HG02763 (cell line): Measurements from ENCODE around the gene EPO.

Experiments used
- ATAC-seq: cut with Tn5 transposase; IDR thresholded peaks from one replicate; pipeline ENCODE4 v1.9.1; 2021; ENCODE audit warnings: mild to moderate bottlenecking, moderate library complexity; ENCODE audit not compliant: unreplicated experiment

The EPO gene

DNA sequence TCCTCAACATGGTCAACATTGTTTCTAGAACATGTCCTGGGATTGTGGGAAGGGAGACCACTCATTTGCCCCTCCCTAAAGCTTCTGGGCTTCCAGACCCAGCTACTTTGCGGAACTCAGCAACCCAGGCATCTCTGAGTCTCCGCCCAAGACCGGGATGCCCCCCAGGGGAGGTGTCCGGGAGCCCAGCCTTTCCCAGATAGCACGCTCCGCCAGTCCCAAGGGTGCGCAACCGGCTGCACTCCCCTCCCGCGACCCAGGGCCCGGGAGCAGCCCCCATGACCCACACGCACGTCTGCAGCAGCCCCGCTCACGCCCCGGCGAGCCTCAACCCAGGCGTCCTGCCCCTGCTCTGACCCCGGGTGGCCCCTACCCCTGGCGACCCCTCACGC, at the start of gene EPO:
Gene EPO (plus strand): TSS at position 190 of the 392 bp plus-strand sequence. CDS start 513 bp downstream, outside the sequence.
- ATAC-seq = no peak

DNA sequence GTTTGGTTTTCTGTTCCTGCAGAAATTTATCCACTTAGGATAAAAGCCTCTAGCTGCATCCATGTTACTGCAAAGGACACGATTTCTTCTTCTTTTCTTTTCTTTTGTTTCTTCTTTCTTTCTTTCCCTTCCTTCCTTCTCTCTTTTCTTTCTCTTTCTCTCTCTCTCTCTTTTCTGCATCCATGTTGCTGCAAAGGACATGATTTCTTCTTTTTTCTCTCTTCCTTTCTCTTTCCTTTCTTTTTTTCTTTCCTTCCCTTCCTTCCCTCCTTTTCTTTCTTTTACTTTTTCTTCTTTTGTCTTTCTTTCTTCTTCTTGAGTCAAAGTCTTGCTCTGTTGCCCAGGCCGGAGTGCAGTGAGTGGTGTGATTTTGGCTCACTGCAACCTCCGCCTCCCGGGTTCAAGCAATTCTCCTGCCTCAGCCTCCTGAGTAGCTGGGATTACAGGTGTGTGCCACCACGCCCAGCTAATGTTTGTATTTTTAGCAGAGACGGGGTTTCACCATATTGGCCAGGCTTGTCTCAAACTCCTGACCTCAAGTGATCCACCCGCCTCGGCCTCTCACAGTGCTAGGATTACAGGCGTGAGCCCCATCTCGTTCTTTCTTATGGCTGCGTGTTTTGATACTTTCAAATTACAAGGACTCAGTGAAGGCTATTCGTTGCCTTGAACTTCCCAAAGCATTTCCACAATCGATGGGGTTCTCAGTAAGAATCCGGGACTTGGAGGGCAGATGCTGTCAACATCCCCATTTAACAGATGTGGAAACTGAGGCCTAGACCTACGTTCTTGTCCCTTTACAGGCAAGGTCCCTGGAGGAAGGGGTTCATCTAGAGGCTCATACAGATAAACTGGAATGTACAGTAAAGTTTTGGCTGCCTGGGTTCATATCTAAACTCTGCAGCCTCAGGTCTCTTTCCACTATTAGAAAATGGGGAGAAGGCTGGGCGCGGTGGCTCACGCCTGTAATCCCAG, 48.6 kb upstream of the EPO start:
- no peak for ATAC-seq

- peak; percentile 59 for ATAC-seq
Observed at GRCh38 chr7:100673302-100673941, 46.8 kb upstream of the EPO start, which contains the start of gene GNB2. TSS of gene GNB2 (plus strand) at chr7:100673740. CDS start at chr7:100676266, 2,526 bp downstream.

GRCh38 chr7:100673942-100674410, 46.3 kb upstream of the EPO start:
- peak; percentile 0 for ATAC-seq

- no peak for ATAC-seq
Observed at GRCh38 chr7:100674411-100675104, 45.7 kb upstream of the EPO start.

- ATAC-seq = no peak
Observed at GRCh38 chr7:100675105-100675451, 45.2 kb upstream of the EPO start.

GRCh38 chr7:100675581-100676350, 44.5 kb upstream of the EPO start:
- ATAC-seq = peak; percentile 26

DNA sequence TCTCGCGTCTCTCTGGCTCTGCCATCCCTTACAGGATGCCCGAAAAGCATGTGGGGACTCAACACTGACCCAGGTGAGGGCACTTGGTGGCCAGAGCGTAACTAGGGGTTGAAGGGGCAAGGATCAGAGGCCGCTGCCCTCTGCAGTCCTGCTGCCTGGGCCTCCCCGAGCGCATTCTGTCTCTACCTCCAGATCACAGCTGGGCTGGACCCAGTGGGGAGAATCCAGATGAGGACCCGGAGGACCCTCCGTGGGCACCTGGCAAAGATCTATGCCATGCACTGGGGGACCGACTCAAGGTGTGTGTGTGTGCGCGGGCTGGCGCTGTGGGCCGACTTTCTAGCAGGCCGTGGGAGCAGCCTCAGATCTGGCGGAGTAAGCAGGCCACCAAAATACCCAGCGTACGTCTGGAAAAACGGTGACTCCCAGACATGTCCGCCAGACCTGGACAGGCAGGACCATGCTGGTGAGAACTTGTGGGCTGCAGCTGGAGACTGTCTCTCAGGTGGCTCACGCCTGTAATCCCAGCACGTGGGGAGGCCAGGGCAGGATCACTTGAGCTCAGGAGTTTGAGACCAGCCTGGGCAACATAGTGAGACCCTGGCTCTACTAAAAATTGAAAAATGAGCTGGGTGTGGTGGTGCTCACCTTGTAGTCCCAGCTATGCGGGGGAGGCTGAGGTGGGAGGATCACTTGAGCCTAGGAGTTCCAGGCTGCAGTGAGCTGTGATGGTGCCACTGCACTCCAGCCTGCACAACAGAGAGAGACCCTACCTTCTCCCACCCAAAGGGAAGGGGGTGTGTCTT, 43.6 kb upstream of the EPO start:
- ATAC-seq = no peak

GRCh38 chr7:100677308-100678267, 42.7 kb upstream of the EPO start:
- no peak for ATAC-seq

GRCh38 chr7:100678291-100678984, 41.8 kb upstream of the EPO start:
- no peak for ATAC-seq

DNA sequence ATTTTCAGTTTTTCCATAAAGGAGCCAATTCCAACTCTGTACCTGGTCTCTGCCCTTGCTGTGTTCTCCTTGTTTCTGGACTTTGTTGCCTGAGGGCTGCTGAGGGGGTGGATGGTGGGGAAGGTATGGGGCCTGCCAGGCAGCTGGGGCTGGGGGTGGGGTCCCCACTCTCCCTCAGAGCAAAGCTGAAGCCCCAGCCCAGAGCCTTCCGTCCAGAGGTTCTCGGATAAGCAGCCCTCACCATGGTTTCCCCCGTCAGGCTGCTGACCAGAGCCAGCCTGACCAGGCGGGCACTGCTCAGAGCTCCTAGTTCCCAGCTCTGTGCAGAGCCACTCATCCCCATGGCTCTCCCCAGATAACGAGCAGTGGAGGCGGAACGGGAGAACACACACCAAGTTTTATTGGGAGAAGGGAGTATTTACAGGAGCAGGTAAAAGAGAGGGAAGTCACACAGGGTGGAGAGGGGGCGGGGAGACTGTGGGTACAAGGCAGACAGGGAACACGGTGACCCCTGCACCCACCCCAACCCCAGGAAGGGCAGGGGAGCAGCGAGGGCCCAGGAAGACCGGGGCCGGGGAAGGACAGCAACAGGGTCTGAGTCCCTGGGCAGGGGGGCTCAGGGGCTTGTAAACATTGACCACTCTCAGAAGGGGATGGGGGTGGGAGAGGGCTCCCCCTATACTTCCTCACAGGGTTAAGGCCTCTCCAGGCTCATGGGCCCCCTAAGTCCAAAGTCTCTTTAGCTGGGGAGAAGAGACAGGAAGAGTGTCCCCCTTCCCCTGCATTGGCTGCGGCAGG, 40.9 kb upstream of the EPO start:
- no peak for ATAC-seq

DNA sequence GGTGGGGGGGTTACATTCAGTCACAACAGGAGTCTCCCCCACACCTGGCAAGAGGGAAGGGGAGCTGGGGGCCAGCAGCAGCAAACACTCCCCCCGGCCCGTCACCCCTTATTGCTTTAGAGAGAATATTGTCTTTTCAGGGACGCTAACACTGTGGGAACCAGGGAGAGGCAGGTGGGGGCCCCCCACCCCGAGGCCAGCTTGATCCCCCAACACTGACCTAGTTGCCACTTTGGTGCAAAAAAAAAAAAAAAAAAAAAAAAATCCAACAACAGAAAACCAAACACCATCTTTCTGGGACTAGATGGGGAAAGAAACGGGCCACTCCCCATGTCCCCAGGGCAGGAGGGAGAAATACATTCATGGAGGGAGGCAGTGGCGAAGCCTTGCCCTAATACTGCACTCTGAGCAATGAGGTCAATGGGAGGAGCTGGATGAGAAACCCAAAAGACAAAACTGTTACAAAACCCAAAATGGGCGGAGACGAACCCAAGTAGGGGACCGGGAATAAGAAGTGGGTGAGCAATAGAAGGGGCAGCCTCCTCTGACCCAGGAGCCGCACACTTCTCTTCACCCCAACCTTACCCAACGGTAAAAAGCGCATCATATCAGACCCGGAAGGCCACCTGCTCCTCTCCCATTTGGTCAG, 40.2 kb upstream of the EPO start:
- ATAC-seq = no peak

DNA sequence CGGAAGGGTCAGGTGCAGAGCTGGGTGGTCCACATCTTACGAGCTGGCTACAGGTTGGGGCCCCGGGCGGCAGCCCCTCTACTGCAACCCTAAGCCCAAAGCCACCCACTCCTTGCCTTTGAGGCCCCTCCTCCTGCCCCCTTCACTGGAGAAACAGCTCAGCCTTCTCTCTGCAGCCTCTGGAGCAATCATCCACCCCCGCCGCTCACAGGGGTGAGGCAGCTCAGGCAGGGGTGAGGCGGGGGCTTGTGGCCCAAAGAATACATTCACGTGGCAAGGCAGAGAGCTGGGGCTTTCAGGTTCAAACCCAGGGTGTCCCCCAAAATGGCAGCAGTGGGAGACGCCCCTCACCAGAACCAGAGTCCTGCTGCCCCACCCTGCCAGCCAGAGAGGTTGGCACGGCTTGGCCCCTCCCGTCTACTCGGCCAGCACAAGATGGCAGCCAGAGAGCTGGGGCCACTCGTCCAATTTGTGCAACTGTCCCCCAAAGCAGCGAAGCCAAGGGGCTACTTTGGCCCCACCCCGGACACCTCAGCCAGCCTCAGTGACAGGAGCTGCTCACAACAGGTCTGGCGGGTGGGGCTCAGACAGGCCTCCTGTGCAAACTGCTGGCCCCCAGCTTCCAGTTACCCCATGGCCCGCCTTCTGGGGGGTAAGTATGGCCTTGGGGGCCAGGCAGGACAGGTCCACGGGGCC, 39.5 kb upstream of the EPO start:
- no peak for ATAC-seq

GRCh38 chr7:100681491-100682227, 38.6 kb upstream of the EPO start:
- no peak for ATAC-seq

DNA sequence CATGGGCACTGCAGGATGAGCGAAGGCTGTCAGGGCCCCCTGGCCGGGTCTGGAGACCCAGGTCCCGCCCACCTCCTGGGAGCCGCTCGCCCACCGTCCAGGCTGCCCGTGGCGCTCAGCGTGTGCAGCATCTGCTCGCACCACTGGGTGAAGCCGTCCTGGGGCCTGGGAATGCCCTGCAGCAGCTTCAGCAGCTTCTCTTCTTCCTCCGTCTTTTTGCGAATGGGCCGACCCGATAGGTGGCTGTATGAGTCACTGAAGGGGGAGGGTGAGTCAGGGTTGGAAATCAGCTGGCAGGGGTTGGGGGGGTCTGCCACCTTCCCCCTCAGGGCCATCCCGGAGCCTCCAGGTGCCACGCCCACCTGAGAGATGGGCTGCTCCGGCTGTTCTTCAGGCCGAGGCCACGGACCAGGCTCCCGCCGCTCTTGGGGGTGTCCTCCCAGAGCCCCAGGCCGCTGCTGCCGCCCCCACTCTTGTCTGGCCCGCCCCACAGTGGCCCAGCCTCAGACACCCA, 38.0 kb upstream of the EPO start:
- no peak for ATAC-seq
